SK-N-SH treated with all-trans-retinoic acid at 6 μM for 48 hours (cell line): ENCODE results near the gene UBE2H.
A peak's percentile ranks its signal among the peaks of the same experiment; 100 is the strongest.

ENCODE experiments used
- ATAC-seq: fragments of 200-7000 bp; cut with Tn5 transposase; 3 replicates; pipeline ENCODE4 v1.9.1; 2020; ENCODE audit warnings: mild to moderate bottlenecking, moderate library complexity
- ARNTL ChIP-seq: fragments of 450-650 bp; formaldehyde crosslinking; IDR thresholded peaks from 2 replicates; pipeline ENCODE4 v1.5.0; 2020; ENCODE audit warnings: low read depth, mild to moderate bottlenecking, moderate library complexity, borderline replicate concordance
- BACH2 ChIP-seq: fragments of 250-450 bp; sonication (Bioruptor Pico); IDR thresholded peaks from 2 replicates; pipeline ENCODE4 v1.9.0; 2021; ENCODE audit warnings: mild to moderate bottlenecking, borderline replicate concordance
- CSDC2 ChIP-seq: fragments of 250-450 bp; sonication (Bioruptor Pico); IDR thresholded peaks from 2 replicates; pipeline ENCODE4 v1.5.0; 2020; ENCODE audit warnings: mild to moderate bottlenecking, moderate library complexity
- GLIS3 ChIP-seq: fragments of 250-450 bp; sonication (Bioruptor Pico); IDR thresholded peaks from 2 replicates; pipeline ENCODE4 v1.5.0; 2020; ENCODE audit warnings: mild to moderate bottlenecking, moderate library complexity
- ISL1 ChIP-seq: fragments of 250-450 bp; sonication (Bioruptor Pico); IDR thresholded peaks from 2 replicates; pipeline ENCODE4 v2.1.2; 2022; ENCODE audit warnings: mild to moderate bottlenecking, moderate library complexity
- OSR1 ChIP-seq: fragments of 250-450 bp; sonication (Bioruptor Pico); IDR thresholded peaks from 2 replicates; pipeline ENCODE4 v1.8.0; 2022; ENCODE audit warnings: moderate library complexity, mild to moderate bottlenecking, inconsistent platforms
- PPARA ChIP-seq: fragments of 250-450 bp; sonication (Bioruptor Pico); IDR thresholded peaks from 2 replicates; pipeline ENCODE4 v1.5.0; 2020; ENCODE audit warnings: mild to moderate bottlenecking, borderline replicate concordance
- SNAI2 ChIP-seq: fragments of 250-450 bp; sonication (Bioruptor Pico); IDR thresholded peaks from 2 replicates; pipeline ENCODE4 v1.5.0; 2020; ENCODE audit warnings: mild to moderate bottlenecking, moderate library complexity
- TOX ChIP-seq: fragments of 250-450 bp; sonication (Bioruptor Pico); IDR thresholded peaks from 2 replicates; pipeline ENCODE4 v1.8.0; 2021; ENCODE audit warnings: mild to moderate bottlenecking, moderate library complexity, borderline replicate concordance
- ZC3H10 ChIP-seq: fragments of 250-450 bp; sonication (Bioruptor Pico); IDR thresholded peaks from 2 replicates; pipeline ENCODE4 v1.5.1; 2021; ENCODE audit warnings: mild to moderate bottlenecking, moderate library complexity
- ZFP3 ChIP-seq: fragments of 250-450 bp; sonication (Bioruptor Pico); IDR thresholded peaks from 2 replicates; pipeline ENCODE4 v1.5.0; 2020; ENCODE audit warnings: mild to moderate bottlenecking, moderate library complexity
- ZNF565 ChIP-seq: fragments of 450-650 bp; formaldehyde crosslinking; conservative IDR thresholded peaks from 2 replicates; pipeline ENCODE4 v1.5.0; 2020; ENCODE audit warnings: low read depth, mild to moderate bottlenecking, moderate library complexity
- ZNF70 ChIP-seq: fragments of 450-650 bp; formaldehyde crosslinking; IDR thresholded peaks from 2 replicates; pipeline ENCODE4 v1.5.0; 2020; ENCODE audit warnings: mild to moderate bottlenecking, moderate library complexity
- ZNF8 ChIP-seq: fragments of 450-650 bp; formaldehyde crosslinking; IDR thresholded peaks from 2 replicates; pipeline ENCODE4 v1.5.0; 2020; ENCODE audit warnings: mild to moderate bottlenecking, moderate library complexity
- TF ChIP-seq, protein P1 (sequence below): fragments of 250-450 bp; sonication (Bioruptor Pico); IDR thresholded peaks from 2 replicates; pipeline ENCODE4 v1.5.1; 2020; ENCODE audit warnings: low read depth, mild to moderate bottlenecking, moderate library complexity
- TF ChIP-seq, protein P2 (sequence below): fragments of 250-450 bp; sonication (Bioruptor Pico); IDR thresholded peaks from 2 replicates; pipeline ENCODE4 v1.5.0; 2020; ENCODE audit warnings: mild to moderate bottlenecking, moderate library complexity
- TF ChIP-seq, protein P3 (sequence below): fragments of 250-450 bp; sonication (Bioruptor Pico); IDR thresholded peaks from 2 replicates; pipeline ENCODE4 v1.8.0; 2020; ENCODE audit warnings: mild to moderate bottlenecking, moderate library complexity, borderline replicate concordance
- TF ChIP-seq, protein P4 (sequence below): fragments of 250-450 bp; sonication (Bioruptor Pico); IDR thresholded peaks from 2 replicates; pipeline ENCODE4 v1.5.1; 2021; ENCODE audit warnings: mild to moderate bottlenecking, moderate library complexity
- TF ChIP-seq, protein P5 (sequence below): fragments of 250-450 bp; sonication (Bioruptor Pico); IDR thresholded peaks from 2 replicates; pipeline ENCODE4 v1.8.0; 2021; ENCODE audit warnings: low read depth, mild to moderate bottlenecking, moderate library complexity, borderline replicate concordance

The UBE2H gene

DNA sequence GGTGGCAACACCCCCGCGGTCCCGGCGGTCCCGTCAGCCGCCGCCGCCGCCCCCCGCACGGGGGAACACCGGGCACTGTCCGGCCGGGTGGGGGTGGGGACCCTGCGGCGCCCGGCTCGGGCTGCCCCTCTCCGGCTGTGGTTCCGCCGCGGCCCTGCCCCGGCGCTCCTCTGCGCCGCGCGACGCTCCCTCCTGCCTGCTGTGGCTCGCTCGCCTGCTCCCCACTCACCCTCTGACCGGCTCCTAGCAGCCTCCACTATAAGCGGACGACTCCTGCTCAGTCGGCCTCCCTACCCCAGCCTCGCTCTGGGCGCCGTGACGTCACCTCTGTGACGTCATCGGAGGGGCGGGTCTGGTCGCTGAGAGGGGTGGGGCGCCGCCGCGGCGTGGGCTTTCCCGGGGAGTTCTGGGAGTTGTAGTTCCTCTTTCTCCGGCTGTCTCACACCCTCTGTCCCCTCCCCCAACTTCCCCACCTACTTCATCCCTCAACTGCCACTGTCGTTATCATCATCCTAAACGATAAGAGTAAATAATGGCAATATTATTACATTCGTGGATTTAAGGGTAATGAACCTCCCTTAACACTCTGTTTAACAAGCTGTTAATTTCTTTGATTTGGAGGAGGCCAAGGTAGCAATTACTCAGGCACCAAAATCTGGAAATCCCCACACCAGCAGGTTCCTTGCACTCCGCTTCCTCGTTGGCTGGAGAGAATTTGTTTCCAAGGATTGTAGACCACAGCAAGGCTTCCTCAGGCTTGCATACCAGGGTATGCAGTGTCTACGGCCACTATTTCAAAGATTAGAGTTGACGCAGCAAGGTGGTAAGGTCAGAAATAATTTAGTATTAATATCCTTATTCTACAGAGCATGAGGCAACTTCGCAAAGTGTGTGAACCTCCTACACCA, at the start of gene UBE2H:
Gene UBE2H, minus strand, starts transcription at position 308 of the 908 bp plus-strand sequence. CDS start 405 bp downstream, outside the sequence.
- TF ChIP-seq, protein P1, sequence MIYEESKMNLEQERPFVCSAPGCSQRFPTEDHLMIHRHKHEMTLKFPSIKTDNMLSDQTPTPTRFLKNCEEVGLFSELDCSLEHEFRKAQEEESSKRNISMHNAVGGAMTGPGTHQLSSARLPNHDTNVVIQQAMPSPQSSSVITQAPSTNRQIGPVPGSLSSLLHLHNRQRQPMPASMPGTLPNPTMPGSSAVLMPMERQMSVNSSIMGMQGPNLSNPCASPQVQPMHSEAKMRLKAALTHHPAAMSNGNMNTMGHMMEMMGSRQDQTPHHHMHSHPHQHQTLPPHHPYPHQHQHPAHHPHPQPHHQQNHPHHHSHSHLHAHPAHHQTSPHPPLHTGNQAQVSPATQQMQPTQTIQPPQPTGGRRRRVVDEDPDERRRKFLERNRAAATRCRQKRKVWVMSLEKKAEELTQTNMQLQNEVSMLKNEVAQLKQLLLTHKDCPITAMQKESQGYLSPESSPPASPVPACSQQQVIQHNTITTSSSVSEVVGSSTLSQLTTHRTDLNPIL (CRISPR knock-in tag), result no peak
- TF ChIP-seq CSDC2 (0 out of 2 replicates have a peak, but pooled peaks have one; percentile 91), BACH2 (0 out of 2 replicates have a peak, but pooled peaks have one; percentile 5), ARNTL (peak; percentile 59; the same call in 1 of the 2 replicates), TOX (CRISPR knock-in tag) (no peak), ZFP3 (CRISPR knock-in tag) (peak; percentile 82), SNAI2 (CRISPR knock-in tag) (peak; percentile 47; the same call in 1 of the 2 replicates)
- TF ChIP-seq, protein P2, sequence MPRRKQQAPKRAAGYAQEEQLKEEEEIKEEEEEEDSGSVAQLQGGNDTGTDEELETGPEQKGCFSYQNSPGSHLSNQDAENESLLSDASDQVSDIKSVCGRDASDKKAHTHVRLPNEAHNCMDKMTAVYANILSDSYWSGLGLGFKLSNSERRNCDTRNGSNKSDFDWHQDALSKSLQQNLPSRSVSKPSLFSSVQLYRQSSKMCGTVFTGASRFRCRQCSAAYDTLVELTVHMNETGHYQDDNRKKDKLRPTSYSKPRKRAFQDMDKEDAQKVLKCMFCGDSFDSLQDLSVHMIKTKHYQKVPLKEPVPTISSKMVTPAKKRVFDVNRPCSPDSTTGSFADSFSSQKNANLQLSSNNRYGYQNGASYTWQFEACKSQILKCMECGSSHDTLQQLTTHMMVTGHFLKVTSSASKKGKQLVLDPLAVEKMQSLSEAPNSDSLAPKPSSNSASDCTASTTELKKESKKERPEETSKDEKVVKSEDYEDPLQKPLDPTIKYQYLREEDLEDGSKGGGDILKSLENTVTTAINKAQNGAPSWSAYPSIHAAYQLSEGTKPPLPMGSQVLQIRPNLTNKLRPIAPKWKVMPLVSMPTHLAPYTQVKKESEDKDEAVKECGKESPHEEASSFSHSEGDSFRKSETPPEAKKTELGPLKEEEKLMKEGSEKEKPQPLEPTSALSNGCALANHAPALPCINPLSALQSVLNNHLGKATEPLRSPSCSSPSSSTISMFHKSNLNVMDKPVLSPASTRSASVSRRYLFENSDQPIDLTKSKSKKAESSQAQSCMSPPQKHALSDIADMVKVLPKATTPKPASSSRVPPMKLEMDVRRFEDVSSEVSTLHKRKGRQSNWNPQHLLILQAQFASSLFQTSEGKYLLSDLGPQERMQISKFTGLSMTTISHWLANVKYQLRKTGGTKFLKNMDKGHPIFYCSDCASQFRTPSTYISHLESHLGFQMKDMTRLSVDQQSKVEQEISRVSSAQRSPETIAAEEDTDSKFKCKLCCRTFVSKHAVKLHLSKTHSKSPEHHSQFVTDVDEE (CRISPR knock-in tag), result peak; percentile 75; the same call in 1 of the 2 replicates
- TF ChIP-seq, protein P3, sequence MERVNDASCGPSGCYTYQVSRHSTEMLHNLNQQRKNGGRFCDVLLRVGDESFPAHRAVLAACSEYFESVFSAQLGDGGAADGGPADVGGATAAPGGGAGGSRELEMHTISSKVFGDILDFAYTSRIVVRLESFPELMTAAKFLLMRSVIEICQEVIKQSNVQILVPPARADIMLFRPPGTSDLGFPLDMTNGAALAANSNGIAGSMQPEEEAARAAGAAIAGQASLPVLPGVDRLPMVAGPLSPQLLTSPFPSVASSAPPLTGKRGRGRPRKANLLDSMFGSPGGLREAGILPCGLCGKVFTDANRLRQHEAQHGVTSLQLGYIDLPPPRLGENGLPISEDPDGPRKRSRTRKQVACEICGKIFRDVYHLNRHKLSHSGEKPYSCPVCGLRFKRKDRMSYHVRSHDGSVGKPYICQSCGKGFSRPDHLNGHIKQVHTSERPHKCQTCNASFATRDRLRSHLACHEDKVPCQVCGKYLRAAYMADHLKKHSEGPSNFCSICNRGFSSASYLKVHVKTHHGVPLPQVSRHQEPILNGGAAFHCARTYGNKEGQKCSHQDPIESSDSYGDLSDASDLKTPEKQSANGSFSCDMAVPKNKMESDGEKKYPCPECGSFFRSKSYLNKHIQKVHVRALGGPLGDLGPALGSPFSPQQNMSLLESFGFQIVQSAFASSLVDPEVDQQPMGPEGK (CRISPR knock-in tag), result no peak
- TF ChIP-seq, protein P4, sequence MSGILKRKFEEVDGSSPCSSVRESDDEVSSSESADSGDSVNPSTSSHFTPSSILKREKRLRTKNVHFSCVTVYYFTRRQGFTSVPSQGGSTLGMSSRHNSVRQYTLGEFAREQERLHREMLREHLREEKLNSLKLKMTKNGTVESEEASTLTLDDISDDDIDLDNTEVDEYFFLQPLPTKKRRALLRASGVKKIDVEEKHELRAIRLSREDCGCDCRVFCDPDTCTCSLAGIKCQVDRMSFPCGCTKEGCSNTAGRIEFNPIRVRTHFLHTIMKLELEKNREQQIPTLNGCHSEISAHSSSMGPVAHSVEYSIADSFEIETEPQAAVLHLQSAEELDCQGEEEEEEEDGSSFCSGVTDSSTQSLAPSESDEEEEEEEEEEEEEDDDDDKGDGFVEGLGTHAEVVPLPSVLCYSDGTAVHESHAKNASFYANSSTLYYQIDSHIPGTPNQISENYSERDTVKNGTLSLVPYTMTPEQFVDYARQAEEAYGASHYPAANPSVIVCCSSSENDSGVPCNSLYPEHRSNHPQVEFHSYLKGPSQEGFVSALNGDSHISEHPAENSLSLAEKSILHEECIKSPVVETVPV (CRISPR knock-in tag), result no peak
- peak; percentile 67 for ATAC-seq

DNA sequence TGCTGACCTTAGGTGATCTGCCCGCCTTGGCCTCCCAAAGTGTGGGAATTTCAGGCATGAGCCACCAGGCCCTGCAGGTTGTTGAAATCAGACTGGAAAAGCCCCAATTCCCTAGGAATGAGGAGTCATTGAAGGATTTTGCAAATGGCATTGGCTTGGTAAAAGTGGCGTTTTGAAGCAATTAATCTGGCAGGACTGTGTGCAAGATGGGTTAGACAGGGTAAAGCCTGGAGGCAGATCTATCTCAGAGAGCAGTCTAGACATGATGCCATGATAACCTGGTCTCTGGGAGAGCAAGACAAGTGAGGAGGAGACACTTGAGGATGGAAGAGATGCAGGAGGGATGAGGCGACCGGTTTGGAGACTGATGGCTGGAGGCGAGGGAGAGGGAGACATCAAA, 45.7 kb upstream of the UBE2H start:
- no peak for ATAC-seq
- TF ChIP-seq, protein P2 (CRISPR knock-in tag), result no peak
- no peak for TF ChIP-seq ZFP3 (CRISPR knock-in tag)
- no peak for TF ChIP-seq ISL1
- no peak for TF ChIP-seq ARNTL
- no peak for TF ChIP-seq ZNF8 (CRISPR knock-in tag)
- TF ChIP-seq GLIS3 (CRISPR knock-in tag), result no peak
- TF ChIP-seq ZNF70 (CRISPR knock-in tag), result no peak
- TF ChIP-seq, protein P1 (CRISPR knock-in tag), result no peak
- TF ChIP-seq PPARA (CRISPR knock-in tag), result no peak
- TF ChIP-seq, protein P5, sequence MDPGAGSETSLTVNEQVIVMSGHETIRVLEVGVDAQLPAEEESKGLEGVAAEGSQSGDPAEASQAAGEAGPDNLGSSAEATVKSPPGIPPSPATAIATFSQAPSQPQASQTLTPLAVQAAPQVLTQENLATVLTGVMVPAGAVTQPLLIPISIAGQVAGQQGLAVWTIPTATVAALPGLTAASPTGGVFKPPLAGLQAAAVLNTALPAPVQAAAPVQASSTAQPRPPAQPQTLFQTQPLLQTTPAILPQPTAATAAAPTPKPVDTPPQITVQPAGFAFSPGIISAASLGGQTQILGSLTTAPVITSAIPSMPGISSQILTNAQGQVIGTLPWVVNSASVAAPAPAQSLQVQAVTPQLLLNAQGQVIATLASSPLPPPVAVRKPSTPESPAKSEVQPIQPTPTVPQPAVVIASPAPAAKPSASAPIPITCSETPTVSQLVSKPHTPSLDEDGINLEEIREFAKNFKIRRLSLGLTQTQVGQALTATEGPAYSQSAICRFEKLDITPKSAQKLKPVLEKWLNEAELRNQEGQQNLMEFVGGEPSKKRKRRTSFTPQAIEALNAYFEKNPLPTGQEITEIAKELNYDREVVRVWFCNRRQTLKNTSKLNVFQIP, result no peak
- no peak for TF ChIP-seq TOX (CRISPR knock-in tag)
- no peak for TF ChIP-seq ZNF565 (CRISPR knock-in tag)
- no peak for TF ChIP-seq ZC3H10 (CRISPR knock-in tag)
- no peak for TF ChIP-seq OSR1 (CRISPR knock-in tag)
- TF ChIP-seq, protein P4 (CRISPR knock-in tag), result no peak
